DND-41 (cell line): ENCODE results near the gene LYVE1.

Experiments used
- EZH2 ChIP-seq: IDR thresholded peaks from 3 replicates; pipeline ENCODE4 v1.6.1; 2012; ENCODE audit warnings: borderline replicate concordance, low read depth, mild to moderate bottlenecking, moderate library complexity, low read length, inconsistent platforms; ENCODE audit not compliant: severe bottlenecking
- TF ChIP-seq, protein P1 (sequence below): IDR thresholded peaks from 2 replicates; pipeline ENCODE4 v1.5.1; 2012; ENCODE audit warnings: borderline replicate concordance, low read length, moderate library complexity, mild to moderate bottlenecking; ENCODE audit not compliant: poor library complexity, severe bottlenecking; ENCODE audit errors: extremely low read depth

DNA sequence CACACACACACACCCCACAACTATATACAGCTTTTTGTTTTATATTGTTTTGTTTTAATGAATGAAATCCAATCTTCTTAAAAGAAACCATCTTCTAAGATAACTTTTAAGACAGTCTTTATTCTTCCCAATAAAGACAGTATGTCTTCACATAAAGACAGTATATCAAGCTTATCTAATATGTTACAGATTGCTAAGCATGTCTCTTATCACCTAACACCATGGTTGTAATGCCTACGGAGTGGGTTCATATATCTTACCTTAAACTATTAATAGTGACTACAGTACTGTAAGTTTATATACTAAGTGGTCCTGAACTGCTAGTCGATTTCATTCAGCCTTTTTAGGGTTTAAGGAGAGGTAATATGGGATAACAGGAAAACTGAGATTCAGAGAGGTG is 35.9 kb downstream of the LYVE1 start:
- TF ChIP-seq, protein P1, sequence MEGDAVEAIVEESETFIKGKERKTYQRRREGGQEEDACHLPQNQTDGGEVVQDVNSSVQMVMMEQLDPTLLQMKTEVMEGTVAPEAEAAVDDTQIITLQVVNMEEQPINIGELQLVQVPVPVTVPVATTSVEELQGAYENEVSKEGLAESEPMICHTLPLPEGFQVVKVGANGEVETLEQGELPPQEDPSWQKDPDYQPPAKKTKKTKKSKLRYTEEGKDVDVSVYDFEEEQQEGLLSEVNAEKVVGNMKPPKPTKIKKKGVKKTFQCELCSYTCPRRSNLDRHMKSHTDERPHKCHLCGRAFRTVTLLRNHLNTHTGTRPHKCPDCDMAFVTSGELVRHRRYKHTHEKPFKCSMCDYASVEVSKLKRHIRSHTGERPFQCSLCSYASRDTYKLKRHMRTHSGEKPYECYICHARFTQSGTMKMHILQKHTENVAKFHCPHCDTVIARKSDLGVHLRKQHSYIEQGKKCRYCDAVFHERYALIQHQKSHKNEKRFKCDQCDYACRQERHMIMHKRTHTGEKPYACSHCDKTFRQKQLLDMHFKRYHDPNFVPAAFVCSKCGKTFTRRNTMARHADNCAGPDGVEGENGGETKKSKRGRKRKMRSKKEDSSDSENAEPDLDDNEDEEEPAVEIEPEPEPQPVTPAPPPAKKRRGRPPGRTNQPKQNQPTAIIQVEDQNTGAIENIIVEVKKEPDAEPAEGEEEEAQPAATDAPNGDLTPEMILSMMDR: no peak
- no peak for TF ChIP-seq EZH2
